GM18907 (cell line): ENCODE results near the gene SLN.
A peak's percentile ranks its signal among the peaks of the same experiment; 100 is the strongest.
"Not testable (repeated sequence)": the region's sequence is repeated elsewhere in the genome, so short reads cannot be mapped to it uniquely, and the experiment has no call there.

Experiments
- ATAC-seq: cut with Tn5 transposase; IDR thresholded peaks from one replicate; pipeline ENCODE4 v1.9.1; 2021; ENCODE audit warnings: mild to moderate bottlenecking, moderate library complexity; ENCODE audit not compliant: unreplicated experiment

Gene SLN

GRCh38 chr11:107711861-107712755, at the start of gene SLN:
TSS of gene SLN (minus strand) at chr11:107712056.
- no peak for ATAC-seq

DNA sequence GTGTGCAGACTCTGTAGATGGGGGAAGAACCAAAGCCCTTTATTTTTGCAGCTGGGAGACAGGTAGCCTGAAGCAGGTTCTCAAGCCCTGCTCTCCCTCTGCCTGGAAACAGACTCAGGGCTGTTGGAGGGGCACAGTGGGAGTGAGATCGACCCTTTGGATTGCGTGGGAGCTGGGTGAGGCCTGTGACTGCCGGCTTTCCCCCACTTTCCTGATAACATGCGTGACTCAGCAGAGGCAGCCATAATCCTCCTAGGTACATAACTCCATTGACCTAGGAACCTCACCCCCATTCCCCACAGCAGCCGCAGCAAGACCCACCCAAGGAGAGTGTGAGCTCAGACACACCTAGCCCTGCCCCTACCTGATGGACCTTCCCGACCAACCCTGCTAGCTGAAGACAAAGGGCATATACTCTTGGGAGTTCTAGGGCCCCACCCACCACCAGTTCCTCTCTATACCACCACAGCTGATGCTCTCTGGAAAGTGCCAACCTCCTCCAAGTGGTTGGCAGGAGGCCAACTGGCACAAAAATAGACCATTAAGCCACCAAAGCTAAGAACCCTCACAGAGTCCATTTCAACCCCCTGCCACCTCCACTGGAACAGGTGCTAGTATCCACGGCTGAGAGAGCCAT, 47.0 kb upstream of the SLN start:
- ATAC-seq = not testable (repeated sequence)

GRCh38 chr11:107757661-107758060, 45.8 kb upstream of the SLN start:
- no peak for ATAC-seq

DNA sequence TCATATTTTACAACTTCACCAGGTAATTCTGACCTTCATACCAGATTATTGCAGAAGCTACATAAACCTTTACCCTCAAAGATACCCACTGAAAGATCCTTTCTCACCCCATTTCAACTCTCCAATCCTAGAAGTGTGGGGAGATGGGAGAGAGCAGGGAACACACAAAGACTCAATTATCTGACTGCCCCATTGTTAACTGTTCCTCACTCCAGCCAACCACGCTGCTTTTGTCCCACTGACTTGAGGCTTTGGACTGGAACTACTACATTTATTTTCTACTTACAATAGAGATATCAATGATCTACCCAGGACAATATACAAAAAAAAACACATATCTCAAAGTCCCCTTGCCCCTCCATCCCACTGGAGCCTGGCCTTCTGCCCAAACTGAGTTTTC, 44.7 kb upstream of the SLN start:
- ATAC-seq = no peak

DNA sequence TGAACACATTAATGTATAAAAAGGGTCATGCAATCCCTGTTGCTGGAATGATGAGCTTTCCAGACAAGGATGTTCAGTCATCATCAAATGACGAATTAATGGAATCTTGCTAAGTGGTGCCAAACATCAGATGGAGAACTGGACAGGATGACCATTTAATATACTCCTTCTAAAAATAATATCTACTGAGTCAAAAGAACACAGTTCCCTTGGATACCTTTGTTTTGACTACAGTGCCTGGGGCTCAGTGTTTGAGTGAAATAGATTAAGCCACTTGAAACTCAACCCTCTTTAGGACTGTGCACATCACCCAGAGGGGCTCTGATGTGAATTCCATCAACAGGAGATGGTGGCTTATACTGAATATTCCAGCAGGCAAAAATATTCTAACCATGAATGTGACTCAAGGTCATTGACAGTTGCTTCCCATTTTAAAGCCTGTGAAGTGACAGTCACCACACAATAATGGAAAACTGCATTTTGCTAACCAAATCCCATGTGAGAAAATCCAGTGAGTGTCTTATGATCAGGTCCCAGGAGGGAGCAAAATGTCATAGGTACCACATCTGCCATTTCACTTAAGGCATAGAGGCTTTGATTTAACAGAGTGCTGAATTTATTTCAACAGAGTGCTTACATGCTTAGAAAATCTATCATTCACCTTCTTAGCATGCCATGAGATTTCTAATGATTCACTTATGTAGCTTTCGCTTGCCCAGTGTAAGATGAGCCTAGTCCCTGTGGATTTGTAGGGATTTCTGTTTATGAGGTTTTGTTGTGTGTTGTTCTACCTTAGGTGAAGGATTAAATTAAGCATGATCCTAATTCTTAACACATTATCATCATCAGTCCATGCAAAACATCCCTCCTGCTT, 41.3 kb upstream of the SLN start:
- ATAC-seq = no peak

DNA sequence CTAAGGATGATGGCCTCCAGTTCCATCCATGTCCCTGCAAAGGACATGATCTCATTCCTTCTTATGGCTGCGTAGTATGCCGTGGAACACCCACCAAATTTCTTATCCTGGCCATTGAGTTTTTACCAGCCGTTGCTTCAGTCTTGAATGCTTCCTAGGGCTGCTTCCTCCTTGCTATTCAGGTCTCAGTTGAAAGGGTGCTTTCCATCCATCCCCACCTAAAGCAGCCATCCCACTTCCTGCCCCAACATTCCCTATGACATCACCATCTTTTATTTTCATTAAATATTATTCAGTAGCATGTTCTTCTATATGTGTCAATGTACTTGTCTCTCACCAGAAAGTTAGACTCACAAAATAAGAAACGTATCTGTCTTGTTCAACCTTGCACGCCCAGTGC, 40.7 kb upstream of the SLN start:
- no peak for ATAC-seq

DNA sequence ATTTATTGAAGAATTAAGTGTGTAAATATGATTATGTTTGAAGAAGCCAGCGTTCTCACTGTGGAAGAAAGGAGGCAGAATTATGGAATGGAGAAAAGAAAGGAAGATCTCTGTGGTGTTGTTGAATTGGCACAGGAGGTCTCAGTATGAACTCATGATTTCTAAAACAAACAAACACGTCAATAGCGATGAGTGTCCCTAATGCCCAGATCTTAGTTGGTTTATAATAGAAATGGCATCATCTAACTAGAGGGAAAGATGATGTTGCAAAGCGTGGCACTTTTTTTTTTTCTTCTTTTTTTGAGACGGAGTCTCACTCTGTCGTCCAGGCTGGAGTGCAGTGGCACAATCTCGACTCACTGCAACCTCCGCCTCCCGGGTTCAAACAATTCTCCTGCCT, 39.2 kb upstream of the SLN start:
- no peak for ATAC-seq

DNA sequence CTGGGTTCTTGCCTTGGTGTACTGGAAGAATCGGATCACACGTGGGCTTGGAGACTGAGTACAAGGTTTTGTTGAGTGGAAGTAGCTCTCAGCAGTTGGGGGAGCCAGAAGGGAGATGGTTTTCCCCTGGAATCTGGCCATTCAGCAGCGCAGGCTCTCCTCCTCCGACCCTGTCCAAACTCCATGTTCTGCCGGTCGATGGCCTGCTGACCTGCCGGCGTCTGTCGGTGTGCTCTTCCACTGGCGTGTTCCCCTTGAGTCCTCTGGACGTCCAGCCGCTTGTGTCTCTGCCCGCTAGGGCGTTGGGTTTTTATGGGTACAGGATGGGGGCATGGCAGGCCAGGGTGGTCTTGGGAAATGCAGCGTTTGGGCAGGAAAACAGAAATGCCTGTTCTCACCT, 38.5 kb upstream of the SLN start:
- no peak for ATAC-seq

GRCh38 chr11:107747622-107748021, 35.8 kb upstream of the SLN start:
- no peak for ATAC-seq

DNA sequence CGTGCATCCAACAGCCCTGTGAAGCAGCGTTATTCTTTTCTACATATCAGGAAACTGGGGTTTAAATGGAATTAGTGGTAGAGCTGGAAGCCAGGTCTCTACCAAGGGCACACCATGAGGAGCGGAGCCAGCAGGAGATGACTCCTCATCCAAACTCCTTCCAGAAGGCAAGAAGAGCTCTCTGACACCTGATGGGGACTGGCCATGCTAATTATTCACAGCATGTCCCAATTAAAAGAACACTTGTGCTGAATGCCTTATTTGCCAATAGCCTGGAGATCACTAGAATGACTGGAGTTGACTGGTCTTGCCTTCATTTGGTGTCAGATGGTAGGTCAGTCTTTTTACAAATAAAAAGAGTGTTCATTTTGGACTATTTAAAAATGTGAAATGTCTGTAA, 32.9 kb upstream of the SLN start:
- no peak for ATAC-seq

DNA sequence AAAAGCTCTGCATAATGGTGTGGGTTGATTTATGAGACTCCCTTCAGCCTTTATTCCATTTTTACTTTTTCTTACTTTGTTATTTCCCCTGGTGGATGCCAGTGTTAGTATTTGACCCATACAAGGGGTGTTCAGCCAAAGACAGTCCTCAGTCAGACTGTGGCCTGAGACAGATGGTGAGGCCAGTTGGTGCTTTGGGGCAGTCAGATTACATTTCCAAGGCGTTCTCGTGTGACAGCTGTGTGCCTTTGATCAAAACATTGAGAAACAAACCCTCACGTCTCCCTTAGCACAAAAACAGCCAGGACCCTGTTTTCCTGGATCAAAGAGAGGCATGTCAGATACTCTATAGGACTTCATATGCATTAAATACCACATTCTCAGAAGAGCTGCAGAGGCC, 31.3 kb upstream of the SLN start:
- ATAC-seq = no peak

DNA sequence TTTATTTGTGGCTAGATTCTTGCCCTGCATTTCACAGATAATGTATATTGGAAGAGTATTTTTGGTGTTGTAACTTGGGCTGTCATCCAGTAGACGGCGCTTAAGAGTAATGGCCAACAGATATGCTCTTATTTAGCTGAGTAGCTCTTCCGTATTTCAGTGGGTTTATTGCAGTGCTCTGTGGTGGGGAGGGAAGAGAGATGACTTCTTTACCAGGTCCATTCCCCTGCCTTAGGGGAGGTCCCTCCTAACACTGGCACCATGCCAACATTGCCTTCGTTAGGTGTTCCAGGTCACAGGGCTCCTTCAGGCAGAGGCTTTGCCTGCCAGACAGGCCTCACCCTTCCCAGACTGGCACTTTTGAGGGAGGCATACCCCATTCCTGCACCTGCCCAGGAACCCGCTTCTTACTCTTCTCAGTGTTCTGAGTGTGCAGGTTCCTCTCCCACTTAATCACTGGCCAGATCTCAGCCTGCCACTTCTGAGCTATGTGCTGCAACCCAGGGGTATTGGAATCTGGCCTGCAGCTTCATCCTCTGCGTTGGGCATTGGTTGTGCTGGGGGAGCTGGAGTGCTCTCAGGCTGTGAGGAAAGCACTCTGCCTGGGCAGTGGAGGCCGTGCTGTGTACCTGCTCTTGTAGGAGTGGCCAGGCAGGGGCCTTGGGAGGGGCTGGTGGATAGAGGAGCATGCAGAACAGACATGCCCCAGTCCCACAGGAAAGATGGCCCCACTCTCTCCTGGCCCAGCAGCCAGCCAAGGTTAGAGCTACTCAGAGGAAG, 29.4 kb upstream of the SLN start:
- ATAC-seq = peak; percentile 89

DNA sequence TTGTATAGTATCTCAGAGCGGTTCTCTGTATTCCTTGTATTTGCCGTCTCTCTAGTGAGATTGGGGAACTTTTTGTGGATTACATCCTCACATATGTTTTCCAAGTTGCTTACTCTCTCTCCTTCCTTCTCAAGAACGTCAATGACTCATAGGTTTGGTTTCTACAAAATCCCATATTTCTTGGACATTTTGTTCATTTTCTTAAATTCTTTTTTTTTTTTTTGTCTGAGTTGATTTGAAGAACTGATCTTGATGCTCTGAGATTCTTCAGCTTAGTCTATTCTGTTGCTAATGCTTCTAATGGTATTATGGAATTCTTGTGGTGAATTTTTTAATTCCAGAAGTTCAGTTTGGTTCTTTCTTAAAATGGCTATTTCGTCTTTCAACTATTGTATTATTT, 28.4 kb upstream of the SLN start:
- no peak for ATAC-seq

- no peak for ATAC-seq
Observed at GRCh38 chr11:107736546-107736945, 24.7 kb upstream of the SLN start.

GRCh38 chr11:107733518-107733917, 21.7 kb upstream of the SLN start:
- ATAC-seq = no peak

GRCh38 chr11:107732689-107733051, 20.8 kb upstream of the SLN start:
- ATAC-seq = no peak

DNA sequence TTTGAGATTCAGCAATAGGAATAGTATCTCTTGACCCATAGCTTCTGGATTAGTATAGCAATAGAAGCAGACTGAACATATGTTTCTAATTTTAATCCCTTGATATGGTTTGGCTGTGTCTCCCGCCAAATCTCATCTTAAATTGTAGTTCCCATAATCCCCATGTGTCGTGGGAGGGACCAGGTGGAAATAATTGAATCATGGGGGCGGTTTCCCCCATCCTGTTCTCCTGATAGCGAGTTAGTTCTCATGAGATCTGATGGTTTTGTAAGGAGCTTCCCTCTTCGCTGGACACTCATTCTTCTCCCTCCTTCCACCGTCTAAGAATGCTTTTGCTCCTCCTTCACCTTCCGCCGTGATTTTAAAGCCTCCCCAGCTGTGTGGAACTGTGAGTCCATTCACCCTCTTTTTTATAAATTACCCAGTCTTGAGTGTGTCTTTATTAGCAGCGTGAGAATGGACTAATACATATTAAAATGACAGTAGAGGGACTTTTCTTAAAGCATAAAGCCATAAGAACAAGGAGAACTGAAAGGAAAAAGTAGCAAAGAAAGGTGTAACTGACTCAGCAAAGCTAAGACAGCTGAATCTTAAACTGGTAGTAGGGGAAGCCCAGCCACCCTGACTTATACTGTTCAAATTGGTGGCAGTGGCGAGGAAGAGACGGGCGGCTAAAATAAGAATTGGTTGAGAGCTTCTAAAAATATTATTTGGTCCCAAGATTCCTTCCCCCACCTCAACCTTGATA, 20.3 kb upstream of the SLN start:
- ATAC-seq = peak; percentile 50

DNA sequence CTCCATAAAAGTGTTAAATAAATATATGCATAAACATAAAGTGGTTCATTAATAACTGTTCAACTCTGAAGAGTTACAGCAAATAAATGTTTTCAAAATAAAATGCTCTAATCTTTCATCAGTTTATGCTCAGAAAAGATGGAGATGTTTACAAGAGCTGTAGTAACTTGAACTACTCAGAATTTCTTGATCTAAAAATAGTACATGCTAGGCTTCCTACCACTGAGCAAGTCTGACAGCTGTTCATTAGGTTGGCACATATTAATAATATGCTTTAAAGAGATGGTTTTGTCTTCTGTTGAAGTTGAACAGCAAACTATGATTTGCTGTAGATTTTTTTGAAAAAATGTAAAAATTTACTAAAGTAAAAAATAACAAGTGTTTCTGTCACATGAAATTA, 10.8 kb upstream of the SLN start:
- ATAC-seq = no peak

- ATAC-seq = no peak
Observed at GRCh38 chr11:107721207-107721606, 9.4 kb upstream of the SLN start.

DNA sequence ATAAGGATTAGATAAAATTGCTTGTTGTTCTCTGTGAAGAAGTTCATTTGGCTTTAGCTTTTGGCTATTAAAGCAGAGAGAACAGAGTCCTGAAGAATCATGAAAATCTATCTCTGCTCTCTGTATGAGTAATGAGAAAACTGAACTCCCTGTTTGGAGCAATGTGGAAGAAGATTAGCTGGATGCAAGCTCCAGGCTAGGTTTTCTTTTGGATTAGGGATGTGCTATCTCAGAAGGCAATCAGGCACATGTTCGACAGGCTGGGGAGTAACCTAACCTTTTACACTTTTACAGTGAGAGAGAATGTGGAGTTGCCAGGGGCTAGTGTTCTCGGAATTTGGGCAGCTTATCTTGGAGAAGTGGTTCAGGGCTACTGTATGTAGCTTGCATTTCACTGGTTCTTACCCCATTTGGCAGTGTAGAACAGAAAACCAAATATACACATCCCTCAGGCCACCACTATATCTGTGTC, 8.5 kb upstream of the SLN start:
- no peak for ATAC-seq
